KMS-11 (cell line): ENCODE results near the gene ESPN.
"Not testable (repeated sequence)": the region's sequence is repeated elsewhere in the genome, so short reads cannot be mapped to it uniquely, and the experiment has no call there.

ENCODE experiments used
- H2AFZ ChIP-seq: fragments of 200-600 bp; sonication (generic); 2 replicates; pipeline ENCODE4 v1.6.1; 2016; ENCODE audit warnings: antibody characterized with exemption, mixed run types, low read depth
- H3K27ac ChIP-seq: fragments of 200-600 bp; sonication (generic); 2 replicates; pipeline ENCODE4 v1.6.1; 2016; ENCODE audit warnings: mild to moderate bottlenecking, mixed run types
- H3K27me3 ChIP-seq: fragments of 200-600 bp; sonication (generic); 2 replicates; pipeline ENCODE4 v1.6.1; 2017; ENCODE audit warnings: mild to moderate bottlenecking, low read depth, mixed run types, moderate library complexity; ENCODE audit not compliant: insufficient read depth
- H3K36me3 ChIP-seq: fragments of 200-600 bp; sonication (generic); 2 replicates; pipeline ENCODE4 v1.6.1; 2017; ENCODE audit warnings: mild to moderate bottlenecking, mixed run types; ENCODE audit not compliant: insufficient read depth
- H3K4me1 ChIP-seq: fragments of 200-600 bp; sonication (generic); 2 replicates; pipeline ENCODE4 v1.6.1; 2016; ENCODE audit warnings: mild to moderate bottlenecking, low read depth, mixed run types; ENCODE audit not compliant: poor library complexity, severe bottlenecking
- H3K4me2 ChIP-seq: fragments of 200-600 bp; sonication (generic); 2 replicates; pipeline ENCODE4 v1.7.0; 2016; ENCODE audit warnings: mild to moderate bottlenecking, mixed run types
- H3K4me3 ChIP-seq: fragments of 200-600 bp; sonication (generic); IDR thresholded peaks from 2 replicates; pipeline ENCODE4 v1.6.1; 2017; ENCODE audit warnings: low read depth, low read length, mixed read lengths; ENCODE audit not compliant: insufficient read depth
- H3K79me2 ChIP-seq: fragments of 200-600 bp; sonication (generic); 2 replicates; pipeline ENCODE4 v1.6.1; 2016; ENCODE audit warnings: low read depth, mixed run types; ENCODE audit not compliant: insufficient read depth
- H3K9ac ChIP-seq: fragments of 200-600 bp; sonication (generic); 2 replicates; pipeline ENCODE4 v1.6.1; 2016; ENCODE audit warnings: mild to moderate bottlenecking, mixed run types
- H4K20me1 ChIP-seq: fragments of 200-600 bp; sonication (generic); 2 replicates; pipeline ENCODE4 v1.6.1; 2016; ENCODE audit warnings: mild to moderate bottlenecking, mixed run types; ENCODE audit not compliant: insufficient read depth
- TF ChIP-seq, protein P1 (sequence below): fragments of 200-600 bp; sonication (generic); conservative IDR thresholded peaks from 2 replicates; pipeline ENCODE4 v1.6.1; 2017; ENCODE audit warnings: low read depth, mild to moderate bottlenecking, antibody characterized with exemption, low read length, moderate library complexity, mixed read lengths

Gene ESPN

DNA sequence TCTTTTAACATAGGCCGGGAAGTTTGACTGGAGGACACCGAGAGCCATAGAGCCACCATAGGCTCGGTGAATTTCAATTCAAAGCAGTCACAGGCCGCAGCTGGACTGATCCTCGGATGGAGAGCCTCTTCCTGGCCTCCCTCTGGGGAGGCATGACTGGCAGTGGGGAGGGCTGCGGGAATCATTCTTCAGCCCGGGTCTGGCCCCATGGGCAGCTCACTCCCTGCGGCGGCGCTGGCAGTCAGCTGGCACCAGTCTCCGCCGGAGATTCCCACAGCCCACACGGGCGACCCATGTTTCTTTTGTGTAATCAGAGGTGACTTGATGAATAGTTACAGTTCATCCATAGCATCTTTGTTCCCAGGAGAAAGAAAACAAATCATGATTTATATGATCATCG, 10.6 kb downstream of the ESPN start:
- H3K36me3 ChIP-seq: no peaks in the 10 kb centered on the region
- H3K9ac ChIP-seq: no peak overlapping the region
- H3K79me2 ChIP-seq: no peaks in the 10 kb centered on the region
- no peak overlapping the region for H3K4me2 ChIP-seq
- TF ChIP-seq, protein P1, sequence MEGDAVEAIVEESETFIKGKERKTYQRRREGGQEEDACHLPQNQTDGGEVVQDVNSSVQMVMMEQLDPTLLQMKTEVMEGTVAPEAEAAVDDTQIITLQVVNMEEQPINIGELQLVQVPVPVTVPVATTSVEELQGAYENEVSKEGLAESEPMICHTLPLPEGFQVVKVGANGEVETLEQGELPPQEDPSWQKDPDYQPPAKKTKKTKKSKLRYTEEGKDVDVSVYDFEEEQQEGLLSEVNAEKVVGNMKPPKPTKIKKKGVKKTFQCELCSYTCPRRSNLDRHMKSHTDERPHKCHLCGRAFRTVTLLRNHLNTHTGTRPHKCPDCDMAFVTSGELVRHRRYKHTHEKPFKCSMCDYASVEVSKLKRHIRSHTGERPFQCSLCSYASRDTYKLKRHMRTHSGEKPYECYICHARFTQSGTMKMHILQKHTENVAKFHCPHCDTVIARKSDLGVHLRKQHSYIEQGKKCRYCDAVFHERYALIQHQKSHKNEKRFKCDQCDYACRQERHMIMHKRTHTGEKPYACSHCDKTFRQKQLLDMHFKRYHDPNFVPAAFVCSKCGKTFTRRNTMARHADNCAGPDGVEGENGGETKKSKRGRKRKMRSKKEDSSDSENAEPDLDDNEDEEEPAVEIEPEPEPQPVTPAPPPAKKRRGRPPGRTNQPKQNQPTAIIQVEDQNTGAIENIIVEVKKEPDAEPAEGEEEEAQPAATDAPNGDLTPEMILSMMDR: no peak
- no peaks in the 10 kb centered on the region for H3K4me1 ChIP-seq
- no peak overlapping the region for H3K27ac ChIP-seq
- H4K20me1 ChIP-seq: no peaks in the 10 kb centered on the region
- no peak overlapping the region for H2AFZ ChIP-seq
- peaks cover 89% of the 10 kb centered on the region for H3K27me3 ChIP-seq
- no peak overlapping the region for H3K4me3 ChIP-seq

DNA sequence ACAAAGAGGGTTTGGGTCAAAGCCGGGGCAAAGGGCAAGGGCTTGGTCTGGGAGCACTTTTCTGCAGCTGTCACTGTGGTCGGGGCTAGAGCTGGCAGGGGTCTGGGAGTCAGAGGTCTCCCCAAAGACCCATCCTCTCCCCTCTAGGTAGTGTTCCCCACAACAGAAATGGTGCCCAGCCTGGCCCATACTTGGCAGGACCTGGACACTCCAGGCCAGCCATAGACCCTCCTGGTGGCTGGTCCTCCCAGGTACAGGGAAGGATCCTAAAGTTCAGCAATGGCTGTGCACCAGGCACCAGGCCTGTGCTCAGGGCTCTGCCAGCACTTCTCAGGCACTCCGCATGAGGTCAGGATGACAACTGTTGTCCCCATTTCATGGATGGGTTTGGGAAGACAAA, 11.0 kb downstream of the ESPN start:
- Histone ChIP-seq H2AFZ (no peak overlapping the region), H3K4me1 (no peaks in the 10 kb centered on the region), H3K4me2 (no peak overlapping the region)

DNA sequence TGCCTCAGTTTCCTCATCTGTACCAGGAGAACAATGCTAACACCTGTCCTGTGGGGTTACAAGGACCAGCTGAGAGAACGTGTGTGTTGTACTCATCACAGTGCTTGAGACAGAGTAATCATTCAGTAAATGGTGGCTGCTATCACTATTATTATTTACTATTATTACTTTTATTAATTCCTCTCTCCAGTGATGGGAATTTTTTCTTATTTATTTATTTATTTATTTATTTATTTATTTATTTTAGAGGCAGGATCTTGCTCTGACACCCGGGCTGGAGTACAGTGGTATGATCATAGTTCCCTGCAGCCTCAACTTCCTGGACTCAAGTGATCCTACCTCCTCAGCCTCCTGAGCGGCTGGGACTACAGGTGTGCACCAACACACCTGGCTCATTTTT, 11.7 kb downstream of the ESPN start:
- not testable (repeated sequence) for H3K4me1 ChIP-seq, H3K36me3 ChIP-seq, H3K4me3 ChIP-seq, H3K9ac ChIP-seq, H2AFZ ChIP-seq, H3K27ac ChIP-seq, H4K20me1 ChIP-seq, H3K4me2 ChIP-seq, H3K79me2 ChIP-seq
- peaks cover 82% of the 10 kb centered on the region for H3K27me3 ChIP-seq

More for the DNA sequence above, 11.0 kb downstream of the ESPN start:
- no peak overlapping the region for H3K9ac ChIP-seq
- H3K27me3 ChIP-seq: peaks cover 86% of the 10 kb centered on the region
- TF ChIP-seq, protein P1: no peak
- no peaks in the 10 kb centered on the region for H3K79me2 ChIP-seq
- H3K27ac ChIP-seq: no peak overlapping the region
- no peaks in the 10 kb centered on the region for H3K36me3 ChIP-seq
- no peak overlapping the region for H3K4me3 ChIP-seq
- no peaks in the 10 kb centered on the region for H4K20me1 ChIP-seq

DNA sequence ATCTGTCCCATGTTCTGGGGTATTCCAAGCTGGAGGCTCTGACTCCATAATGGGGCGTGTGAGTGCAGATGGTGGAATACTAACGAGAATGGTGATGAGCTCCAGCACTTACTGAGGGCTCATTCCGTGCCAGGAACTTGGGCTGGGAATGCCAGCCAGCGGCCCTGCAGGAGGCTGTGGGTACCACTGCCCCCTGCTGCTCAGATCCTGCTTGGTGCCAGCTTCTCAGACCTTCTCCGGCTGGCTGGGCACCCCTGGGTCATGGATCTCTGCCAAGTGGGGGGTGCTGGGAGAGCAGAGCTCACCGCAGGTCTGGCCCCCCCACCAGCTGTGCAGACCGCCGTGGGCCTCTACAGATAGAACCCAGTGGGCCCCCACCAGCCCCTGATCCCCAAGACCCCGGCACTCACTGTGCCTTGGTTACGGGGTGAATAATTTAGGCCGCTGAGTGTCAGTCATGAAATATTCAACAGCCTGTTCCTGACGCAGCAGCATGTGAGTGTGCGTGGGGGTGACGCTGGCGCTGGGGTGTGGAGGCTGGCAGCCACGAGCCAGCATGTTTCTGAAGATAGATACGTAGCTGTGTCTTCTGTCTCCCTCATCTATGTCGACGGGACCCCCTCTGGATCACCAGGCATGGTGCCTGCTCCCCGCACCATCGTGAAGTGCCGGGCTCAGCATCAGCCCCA, 12.6 kb downstream of the ESPN start:
- not testable (repeated sequence) for H3K4me2 ChIP-seq, H2AFZ ChIP-seq, H3K4me1 ChIP-seq, H3K9ac ChIP-seq, H3K36me3 ChIP-seq, H3K27ac ChIP-seq, H4K20me1 ChIP-seq, H3K4me3 ChIP-seq, H3K79me2 ChIP-seq
- TF ChIP-seq, protein P1: peak; percentile 24; the same call in 1 of the 2 replicates
- peaks cover 89% of the 10 kb centered on the region for H3K27me3 ChIP-seq

DNA sequence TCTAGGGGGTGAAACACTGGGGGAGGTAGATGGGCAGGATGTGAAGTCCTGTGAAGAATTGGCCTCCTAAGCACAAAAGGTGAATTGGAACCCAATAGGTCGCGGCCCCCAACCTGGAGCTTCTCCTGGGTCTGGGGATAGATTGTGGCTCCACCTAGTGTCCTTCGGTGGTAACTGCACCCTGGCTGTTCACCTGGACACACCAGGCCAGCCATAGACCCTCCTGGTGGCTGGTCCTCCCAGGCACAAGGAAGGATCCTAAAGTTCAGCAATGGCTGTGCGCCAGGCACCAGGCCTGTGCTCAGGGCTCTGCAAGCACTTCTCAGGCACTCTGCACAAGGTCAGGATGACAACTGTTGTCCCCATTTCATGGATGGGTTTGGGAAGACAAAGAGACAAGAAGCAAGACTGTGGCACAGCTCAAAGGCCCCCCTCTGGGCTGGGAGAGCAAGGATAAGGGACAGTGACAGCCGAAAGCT, 13.5 kb downstream of the ESPN start:
- no peak overlapping the region for H3K4me3 ChIP-seq
- H3K79me2 ChIP-seq: no peaks in the 10 kb centered on the region
- no peak overlapping the region for H3K27ac ChIP-seq
- H3K4me1 ChIP-seq: no peaks in the 10 kb centered on the region
- H4K20me1 ChIP-seq: no peaks in the 10 kb centered on the region
- no peak overlapping the region for H2AFZ ChIP-seq
- peaks cover 88% of the 10 kb centered on the region for H3K27me3 ChIP-seq
- H3K36me3 ChIP-seq: no peaks in the 10 kb centered on the region
- TF ChIP-seq, protein P1: peak; percentile 91
- no peak overlapping the region for H3K4me2 ChIP-seq
- no peak overlapping the region for H3K9ac ChIP-seq
